Choroid plexus epithelial cell (primary cell): ENCODE measurements around the gene C21orf58.

Experiments used
- DNase-seq: peaks from one replicate; pipeline ENCODE4 v3.0.0-alpha.2; 2010; ENCODE audit warnings: low read depth
- H3K4me3 ChIP-seq: 2 replicates; pipeline ENCODE4 v1.5.1; 2011; ENCODE audit warnings: low read depth, mild to moderate bottlenecking, control low read depth, low read length, moderate library complexity
- TF ChIP-seq, protein P1 (sequence below): conservative IDR thresholded peaks from 2 replicates; pipeline ENCODE4 v1.5.1; 2011; ENCODE audit warnings: low read depth, mild to moderate bottlenecking, control low read depth, inconsistent platforms, low read length, moderate library complexity

C21orf58 gene

DNA sequence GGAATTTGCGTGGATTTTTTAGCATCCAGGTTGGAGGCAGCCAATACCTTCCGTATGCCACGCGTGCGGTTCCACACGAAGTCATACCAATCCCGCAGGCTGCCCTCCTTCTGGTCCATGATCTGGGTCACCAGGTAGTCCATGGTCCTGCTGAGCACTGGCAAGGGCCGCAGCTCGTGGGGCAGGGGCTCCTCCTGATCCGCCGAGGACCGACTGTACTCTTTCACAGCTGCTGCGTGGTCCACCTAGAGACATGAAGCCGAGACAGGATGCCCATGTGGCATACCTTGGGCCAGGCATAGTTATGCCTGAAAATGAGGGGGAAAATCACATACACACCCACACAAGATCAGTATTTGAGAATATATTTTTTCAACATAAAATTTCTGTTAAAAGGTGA lies 50.3 kb downstream of the C21orf58 start:
- no peak for DNase-seq
- TF ChIP-seq, protein P1, sequence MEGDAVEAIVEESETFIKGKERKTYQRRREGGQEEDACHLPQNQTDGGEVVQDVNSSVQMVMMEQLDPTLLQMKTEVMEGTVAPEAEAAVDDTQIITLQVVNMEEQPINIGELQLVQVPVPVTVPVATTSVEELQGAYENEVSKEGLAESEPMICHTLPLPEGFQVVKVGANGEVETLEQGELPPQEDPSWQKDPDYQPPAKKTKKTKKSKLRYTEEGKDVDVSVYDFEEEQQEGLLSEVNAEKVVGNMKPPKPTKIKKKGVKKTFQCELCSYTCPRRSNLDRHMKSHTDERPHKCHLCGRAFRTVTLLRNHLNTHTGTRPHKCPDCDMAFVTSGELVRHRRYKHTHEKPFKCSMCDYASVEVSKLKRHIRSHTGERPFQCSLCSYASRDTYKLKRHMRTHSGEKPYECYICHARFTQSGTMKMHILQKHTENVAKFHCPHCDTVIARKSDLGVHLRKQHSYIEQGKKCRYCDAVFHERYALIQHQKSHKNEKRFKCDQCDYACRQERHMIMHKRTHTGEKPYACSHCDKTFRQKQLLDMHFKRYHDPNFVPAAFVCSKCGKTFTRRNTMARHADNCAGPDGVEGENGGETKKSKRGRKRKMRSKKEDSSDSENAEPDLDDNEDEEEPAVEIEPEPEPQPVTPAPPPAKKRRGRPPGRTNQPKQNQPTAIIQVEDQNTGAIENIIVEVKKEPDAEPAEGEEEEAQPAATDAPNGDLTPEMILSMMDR: no peak
- no peak overlapping the region for H3K4me3 ChIP-seq

DNA sequence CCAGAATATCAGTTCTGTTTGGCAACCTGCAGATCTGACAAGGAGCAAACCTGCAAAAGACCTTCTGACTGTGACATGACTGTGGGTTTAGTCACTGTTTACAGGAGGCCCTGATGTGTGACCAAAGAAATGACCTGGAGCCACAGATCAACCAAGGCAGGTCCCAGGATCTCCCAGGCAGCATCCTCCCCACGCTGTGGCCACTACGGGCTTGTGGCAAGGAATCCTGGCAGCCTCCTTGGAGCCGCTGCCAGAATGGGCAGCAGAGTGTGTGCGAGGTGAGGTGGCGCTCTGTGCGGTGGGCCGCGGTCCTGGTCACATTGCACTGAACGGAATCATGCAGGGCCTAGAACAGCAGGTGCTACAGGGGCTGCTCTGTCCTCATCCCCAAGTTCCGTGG lies 54.2 kb downstream of the C21orf58 start:
- no peak overlapping the region for H3K4me3 ChIP-seq
- no peak for DNase-seq
- TF ChIP-seq, protein P1: no peak

DNA sequence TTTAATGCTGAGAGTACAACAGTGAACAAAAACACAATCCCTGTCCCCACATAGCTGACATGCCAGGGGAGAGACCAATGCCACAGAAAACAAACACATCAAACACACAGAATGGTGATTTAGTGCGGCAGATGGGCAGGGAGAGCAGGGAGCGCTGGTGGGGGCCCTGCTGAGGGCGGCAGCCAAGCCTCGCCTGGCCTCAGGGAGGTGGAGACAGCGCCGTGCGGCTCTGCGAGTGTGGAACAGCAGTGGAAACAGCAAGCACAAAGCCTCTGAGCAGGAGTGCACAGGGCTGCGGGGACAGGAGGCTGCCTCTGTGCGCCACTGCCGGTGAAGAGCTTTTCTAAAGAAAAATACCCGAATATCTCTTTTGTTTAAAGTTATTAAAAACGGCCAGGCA lies 55.3 kb downstream of the C21orf58 start:
- no peak overlapping the region for H3K4me3 ChIP-seq
- DNase-seq: no peak
- TF ChIP-seq, protein P1: no peak

DNA sequence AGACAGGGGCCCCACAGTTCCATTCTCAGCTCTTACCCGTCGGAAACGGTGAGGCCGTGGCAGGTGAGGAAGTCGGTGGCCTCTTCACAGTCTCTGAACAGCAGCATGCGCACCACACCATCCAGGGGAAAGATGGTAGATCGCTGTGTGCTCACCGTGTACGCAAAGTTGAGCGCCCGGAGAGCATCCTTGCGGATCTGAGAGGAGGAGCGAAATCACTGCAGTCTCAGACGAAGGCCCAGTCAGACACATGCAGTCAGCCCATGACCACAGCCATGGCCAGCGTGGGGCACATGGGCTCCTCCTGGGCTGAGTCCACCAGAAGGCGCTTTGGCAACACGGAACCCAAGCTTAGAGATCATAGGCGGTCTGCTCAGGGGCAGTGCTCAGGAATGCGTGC lies 56.7 kb downstream of the C21orf58 start:
- TF ChIP-seq, protein P1: no peak
- H3K4me3 ChIP-seq: no peak overlapping the region
- DNase-seq: no peak

DNA sequence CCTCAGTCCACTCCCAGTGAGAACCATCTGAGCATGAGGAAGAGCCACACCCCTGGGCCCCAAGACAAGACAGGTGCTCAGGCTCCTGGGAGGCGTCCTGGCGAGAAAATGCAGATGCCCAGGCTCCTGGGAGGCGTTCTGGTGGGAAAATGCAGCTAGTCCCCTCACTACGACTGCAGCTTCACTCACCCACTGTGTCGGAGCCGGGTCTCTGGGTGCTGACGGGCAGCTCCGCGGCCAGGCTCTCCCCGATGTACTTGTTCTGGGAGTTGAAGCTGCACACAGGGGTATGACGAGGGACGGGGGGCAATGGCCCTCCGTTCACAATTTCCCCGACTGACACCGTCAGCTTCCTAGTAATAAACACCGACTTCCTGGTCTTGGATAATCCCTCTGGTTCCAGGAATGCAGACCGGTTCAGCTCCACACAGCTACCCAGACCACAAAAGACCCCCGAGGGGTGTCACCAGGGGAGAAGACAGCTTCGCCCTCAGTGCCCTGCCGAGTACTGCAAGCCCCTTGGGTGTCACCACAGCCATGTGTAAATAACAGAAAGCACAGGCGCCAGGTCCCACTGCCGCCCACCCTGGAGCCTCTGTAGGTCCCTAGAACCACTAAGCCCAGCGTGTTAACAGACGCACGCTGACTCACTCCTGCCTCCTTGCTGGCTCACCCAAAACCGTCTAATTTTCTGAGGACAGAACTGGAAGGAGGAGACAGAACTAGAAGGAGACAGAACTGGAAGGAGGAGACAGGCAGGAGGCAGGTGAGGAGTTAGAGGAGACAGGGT lies 57.7 kb downstream of the C21orf58 start:
- TF ChIP-seq, protein P1: no peak
- no peak for DNase-seq

DNA sequence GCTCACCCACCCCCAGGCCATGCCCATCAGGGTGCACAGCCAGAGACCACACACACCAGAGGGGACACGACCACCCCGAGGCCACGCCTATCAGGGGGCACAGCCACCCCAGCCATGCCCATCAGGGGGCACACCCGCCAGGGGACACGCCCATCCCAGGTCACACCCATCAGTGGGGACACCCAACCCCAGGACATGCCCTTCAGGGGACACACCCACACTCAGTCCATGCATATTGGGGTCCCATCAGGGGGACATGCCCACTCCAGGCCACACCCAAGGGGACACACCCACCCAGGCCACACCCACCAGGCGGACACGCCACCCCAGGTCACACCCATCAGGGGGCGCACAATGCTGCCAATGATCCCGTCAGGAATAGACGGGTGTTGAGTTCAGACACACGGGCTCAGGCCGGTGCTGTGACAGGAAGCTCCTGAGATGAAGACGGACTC lies 59.0 kb downstream of the C21orf58 start:
- DNase-seq: no peak
- TF ChIP-seq, protein P1: no peak
- no peak overlapping the region for H3K4me3 ChIP-seq

More for the DNA sequence above, 57.7 kb downstream of the C21orf58 start:
- H3K4me3 ChIP-seq: no peak overlapping the region

DNA sequence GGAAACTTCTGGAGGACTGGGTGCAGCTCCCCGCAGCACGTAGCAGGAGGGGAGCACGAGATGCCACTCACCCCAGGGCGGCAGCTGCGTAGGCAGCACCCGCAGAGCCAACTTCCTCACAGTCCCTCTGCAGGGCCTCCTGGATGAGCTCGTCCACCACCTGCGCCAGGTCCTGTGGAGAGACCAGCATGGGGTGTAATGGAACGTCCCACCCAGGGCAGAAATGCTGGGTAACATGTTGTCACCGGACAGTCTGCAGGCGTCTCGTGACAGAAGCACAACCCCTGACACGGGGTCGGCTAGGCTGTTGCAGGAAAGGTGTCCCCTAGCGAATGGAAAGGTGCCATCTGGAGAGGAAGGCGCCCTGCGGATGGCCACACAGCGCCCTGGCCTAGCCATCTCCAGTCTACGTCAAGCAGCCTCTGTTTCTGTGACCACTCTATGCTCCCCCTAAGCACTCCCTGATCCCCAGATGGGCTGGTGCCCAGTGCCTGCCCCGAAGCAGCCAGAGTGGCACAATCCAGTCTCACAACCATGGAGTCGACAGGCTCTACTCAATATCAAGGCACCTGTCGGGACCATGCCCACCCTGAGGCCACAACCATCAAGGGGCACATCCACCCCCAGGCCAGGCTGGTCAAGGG lies 59.5 kb downstream of the C21orf58 start:
- no peak for DNase-seq
- TF ChIP-seq, protein P1: no peak
- no peak overlapping the region for H3K4me3 ChIP-seq
